HL-60 (cell line): Measurements from ENCODE around the gene SHANK3.

Source experiments
- CTCF ChIP-seq: IDR thresholded peaks from one replicate; pipeline ENCODE4 v1.5.1; 2011; ENCODE audit warnings: low read length, control low read depth, inconsistent platforms; ENCODE audit not compliant: insufficient read depth
- POLR2AphosphoS5 ChIP-seq: IDR thresholded peaks from 2 replicates; pipeline ENCODE4 v1.6.1; 2012; ENCODE audit warnings: low read depth

GRCh38 chr22:50694766-50695420 lies 22.3 kb downstream of the SHANK3 start:
- TF ChIP-seq CTCF (no peak), POLR2AphosphoS5 (no peak)
